CD4-positive, alpha-beta T cell (primary cell): ENCODE data around the gene ZMAT2. TPM values are rescaled to one million over a fixed set of nuclear protein-coding genes. Genes with fewer than 3 reads are reported as not detected.
A peak's percentile ranks its signal among the peaks of the same experiment; 100 is the strongest.
"Not testable (repeated sequence)": the region's sequence is repeated elsewhere in the genome, so short reads cannot be mapped to it uniquely, and the experiment has no call there.

ENCODE experiments used
- ATAC-seq: fragments of 200-7000 bp; cut with Tn5 transposase; one replicate; pipeline ENCODE4 v1.10.0; 2022; ENCODE audit warnings: mild to moderate bottlenecking; ENCODE audit not compliant: poor library complexity
- CTCF ChIA-PET: fragments of 350-600 bp; sonication (Branson Sonifier 250); formaldehyde crosslinking; loops from one replicate; lab custom pipeline; 2021; ENCODE audit warnings: antibody characterized with exemption, inconsistent platforms; lab: Charles Lee
- POLR2A ChIA-PET: fragments of 350-600 bp; sonication (Branson Sonifier 250); formaldehyde crosslinking; loops from one replicate; lab custom pipeline; 2021; ENCODE audit warnings: antibody characterized with exemption, inconsistent platforms; lab: Charles Lee
- DNase-seq, 14 experiments: peaks; one replicate each; pipeline ENCODE4 v3.0.0-alpha.2; 2013 to 2020; ENCODE audit warnings: mixed read lengths in 2 of 14
- H3K27ac ChIP-seq, 2 donors: one replicate each; pipeline versions ENCODE4 v1.5.1 to v1.7.0; 2013; ENCODE audit warnings: low read length in 2 of 2, low read depth in 1 of 2, mild to moderate bottlenecking in 1 of 2
- H3K27me3 ChIP-seq, 2 experiments: 1 replicate in 1 of 2; 2 replicates in 1 of 2; pipeline versions ENCODE4 v1.6.1 to v1.7.0; 2013; ENCODE audit warnings: low read length in 2 of 2, control low read depth in 1 of 2, mild to moderate bottlenecking in 1 of 2, moderate library complexity in 1 of 2; ENCODE audit not compliant: insufficient read depth in 2 of 2, control insufficient read depth in 1 of 2
- H3K36me3 ChIP-seq: one replicate; pipeline ENCODE4 v1.6.1; 2013; ENCODE audit warnings: low read length, control low read depth; ENCODE audit not compliant: insufficient read depth
- H3K4me1 ChIP-seq: one replicate; pipeline ENCODE4 v1.6.1; 2013; ENCODE audit warnings: low read length, control low read depth; ENCODE audit not compliant: insufficient read depth
- H3K4me3 ChIP-seq: one replicate; pipeline ENCODE4 v1.5.1; 2013; ENCODE audit warnings: mild to moderate bottlenecking, low read length, moderate library complexity
- H3K9me3 ChIP-seq, 2 experiments: 1 replicate in 1 of 2; 2 replicates in 1 of 2; pipeline versions ENCODE4 v1.6.1 to v1.7.0; 2013; ENCODE audit warnings: low read length in 2 of 2, mild to moderate bottlenecking in 2 of 2, control low read depth in 1 of 2, moderate library complexity in 1 of 2; ENCODE audit not compliant: control insufficient read depth in 1 of 2, insufficient read depth in 1 of 2
- H3K27ac Mint-ChIP-seq: one replicate; pipeline ENCODE4 v1.8.0; 2020; ENCODE audit warnings: mixed read lengths
- H3K27me3 Mint-ChIP-seq: one replicate; pipeline ENCODE4 v1.8.0; 2021; ENCODE audit warnings: mixed read lengths
- H3K36me3 Mint-ChIP-seq: one replicate; pipeline ENCODE4 v1.8.0; 2021; ENCODE audit warnings: low read depth, mixed read lengths
- H3K4me1 Mint-ChIP-seq: one replicate; pipeline ENCODE4 v1.8.0; 2021; ENCODE audit warnings: low read depth, mixed read lengths
- H3K4me3 Mint-ChIP-seq: one replicate; pipeline ENCODE4 v1.8.0; 2020; ENCODE audit warnings: mild to moderate bottlenecking, mixed read lengths
- H3K9me3 Mint-ChIP-seq: one replicate; pipeline ENCODE4 v1.8.0; 2020; ENCODE audit warnings: mixed read lengths
- CTCF ChIP-seq: fragments of 200-600 bp; IDR thresholded peaks from one replicate; pipeline ENCODE4 v1.8.0; 2022; ENCODE audit warnings: antibody characterized with exemption, mild to moderate bottlenecking
- intact Hi-C, 2 experiments: fragments of 100-400 bp; cut with DNase I in 1 of 2; cut with micrococcal nuclease in 1 of 2; formaldehyde crosslinking; loops; one replicate each; pipeline versions ENCODE4 v1.15.1 to v1.9.0; 2023 to 2025; cut with DNase I, micrococcal nuclease
- polyA plus RNA-seq, 2 donors: library from polyadenylated mRNA; unstranded; fragments of 120-200 nt; gene quantifications; one replicate each; pipeline ENCODE4 v1.2.1, GENCODE V29; 2013
- total RNA-seq, 174 experiments: library from RNA in 2 of 174; stranded (reverse) in 2 of 174; gene quantifications; one replicate each; pipeline ENCODE4 v1.2.3 and lab custom pipeline; 2021 to 2026

Gene ZMAT2
- total RNA-seq (10 to 100 TPM; 29.0 to 32.3 TPM), total RNA-seq (lab: John Stamatoyannopoulos, UW) (53.7 to 155 (median 91.3) reads per million in 172 experiments)
- polyA plus RNA-seq (2013, experiment 1 of 2) = 92.3 TPM
- polyA plus RNA-seq (2013, experiment 2 of 2) = 87.7 TPM

GRCh38 chr5:140700177-140701144 lies at the start of gene ZMAT2:
TSS of gene ZMAT2 (plus strand) at chr5:140700447. CDS start at chr5:140700461, 14 bp downstream.
- Histone ChIP-seq H3K27ac (peak within 1 kb of the TSS; percentile 64 to 90), H3K36me3 (peaks cover 77% of the 10 kb centered on the region), H3K4me1 (peaks cover 13% of the 10 kb centered on the region), H3K27me3 (no peaks in the 10 kb centered on the region), H3K4me3 (peak within 1 kb of the TSS; percentile 96), H3K9me3 (no peaks in the 10 kb centered on the region)
- Mint-ChIP-seq H3K4me1 (peaks cover 31% of the 10 kb centered on the region), H3K27me3 (no peaks in the 10 kb centered on the region), H3K36me3 (peaks cover 94% of the 10 kb centered on the region), H3K4me3 (peak within 1 kb of the TSS; percentile 96), H3K9me3 (no peaks in the 10 kb centered on the region), H3K27ac (peak within 1 kb of the TSS; percentile 85)
- POLR2A ChIA-PET = interaction anchor here (0.6 to 3.7 kb wide), 13 partner anchors 9 to 620 kb away, joined by 3 to 72 read pairs (median 5); partner anchors contain the start of genes ANKHD1, EIF4EBP3, HARS1 and HARS2
- TF ChIP-seq CTCF = no peak
- intact Hi-C loops = loop anchor here (1.0 to 5.0 kb wide), 6 partner anchors 9 to 523 kb away; partner anchors contain the start of genes ANKHD1 (in 1 of the 2), CYSTM1 (in 1 of the 2), HARS1 (in 1 of the 2) and HARS2 (in 1 of the 2)
- CTCF ChIA-PET = interaction anchor here (0.8 to 0.9 kb wide), 3 partner anchors 10 to 327 kb away, joined by 3 read pairs; no protein-coding TSS in a partner anchor
- peak; percentile 84 to 98 (median 90) for DNase-seq
- peak; percentile 98 for ATAC-seq

- no peaks in the 10 kb centered on the region for H3K27me3 Mint-ChIP-seq
- peaks cover 92% of the 10 kb centered on the region for H3K36me3 ChIP-seq
- ATAC-seq (no peak), DNase-seq (no peak)
- H3K36me3 Mint-ChIP-seq = peaks cover 94% of the 10 kb centered on the region
- POLR2A ChIA-PET = interaction anchor here (1.0 kb wide), 1 partner anchor 11 kb away, joined by 6 read pairs; the partner anchor contains the start of genes IK and NDUFA2
- H3K4me3 Mint-ChIP-seq = no peak overlapping the region
- H3K4me1 ChIP-seq = peaks cover 4% of the 10 kb centered on the region
- H3K9me3 ChIP-seq = no peaks in the 10 kb centered on the region
- intact Hi-C loops = no loop called here
- H3K27ac Mint-ChIP-seq = no peak overlapping the region
- H3K9me3 Mint-ChIP-seq = no peaks in the 10 kb centered on the region
- no peaks in the 10 kb centered on the region for H3K27me3 ChIP-seq
- H3K27ac ChIP-seq = no peak overlapping the region
- H3K4me3 ChIP-seq = no peak overlapping the region
- H3K4me1 Mint-ChIP-seq = peaks cover 13% of the 10 kb centered on the region
- no peak for TF ChIP-seq CTCF
- CTCF ChIA-PET = no interaction called here
Observed at GRCh38 chr5:140658870-140659269, 41.4 kb upstream of the ZMAT2 start.

GRCh38 chr5:140660371-140660770 lies 39.9 kb upstream of the ZMAT2 start:
- ATAC-seq, H3K27ac ChIP-seq, H3K27me3 ChIP-seq, H3K9me3 Mint-ChIP-seq, DNase-seq, H3K9me3 ChIP-seq, H3K27ac Mint-ChIP-seq, H3K4me3 Mint-ChIP-seq, CTCF ChIA-PET, H3K4me3 ChIP-seq, H3K27me3 Mint-ChIP-seq: not testable (repeated sequence)
- intact Hi-C loops = loop anchor here in 1 of 2 experiments (5.0 kb wide), 1 partner anchor 42 kb away; the partner anchor contains the start of gene ZMAT2
- H3K36me3 Mint-ChIP-seq = peaks cover 91% of the 10 kb centered on the region
- Histone ChIP-seq H3K36me3 (peaks cover 77% of the 10 kb centered on the region), H3K4me1 (peaks cover 11% of the 10 kb centered on the region)
- peaks cover 21% of the 10 kb centered on the region for H3K4me1 Mint-ChIP-seq
- POLR2A ChIA-PET = interaction anchor here (7.2 kb wide), 1 partner anchor 13 kb away, joined by 89 read pairs; the partner anchor contains the start of genes IK and NDUFA2
